GM12873 (cell line): ENCODE results near the gene GRIK3.

ENCODE experiments used
- TF ChIP-seq, protein P1 (sequence below): IDR thresholded peaks from 2 replicates; pipeline ENCODE4 v1.5.1; 2012; ENCODE audit warnings: low read depth, mild to moderate bottlenecking, moderate library complexity, low read length, control low read depth; ENCODE audit not compliant: insufficient read depth; ENCODE audit errors: missing control alignments

The GRIK3 gene

GRCh38 chr1:36846357-36846756 lies 188.0 kb downstream of the GRIK3 start:
- TF ChIP-seq, protein P1, sequence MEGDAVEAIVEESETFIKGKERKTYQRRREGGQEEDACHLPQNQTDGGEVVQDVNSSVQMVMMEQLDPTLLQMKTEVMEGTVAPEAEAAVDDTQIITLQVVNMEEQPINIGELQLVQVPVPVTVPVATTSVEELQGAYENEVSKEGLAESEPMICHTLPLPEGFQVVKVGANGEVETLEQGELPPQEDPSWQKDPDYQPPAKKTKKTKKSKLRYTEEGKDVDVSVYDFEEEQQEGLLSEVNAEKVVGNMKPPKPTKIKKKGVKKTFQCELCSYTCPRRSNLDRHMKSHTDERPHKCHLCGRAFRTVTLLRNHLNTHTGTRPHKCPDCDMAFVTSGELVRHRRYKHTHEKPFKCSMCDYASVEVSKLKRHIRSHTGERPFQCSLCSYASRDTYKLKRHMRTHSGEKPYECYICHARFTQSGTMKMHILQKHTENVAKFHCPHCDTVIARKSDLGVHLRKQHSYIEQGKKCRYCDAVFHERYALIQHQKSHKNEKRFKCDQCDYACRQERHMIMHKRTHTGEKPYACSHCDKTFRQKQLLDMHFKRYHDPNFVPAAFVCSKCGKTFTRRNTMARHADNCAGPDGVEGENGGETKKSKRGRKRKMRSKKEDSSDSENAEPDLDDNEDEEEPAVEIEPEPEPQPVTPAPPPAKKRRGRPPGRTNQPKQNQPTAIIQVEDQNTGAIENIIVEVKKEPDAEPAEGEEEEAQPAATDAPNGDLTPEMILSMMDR = no peak

- TF ChIP-seq, protein P1 = no peak
Measured at GRCh38 chr1:36845802-36846201, 188.5 kb downstream of the GRIK3 start.

DNA sequence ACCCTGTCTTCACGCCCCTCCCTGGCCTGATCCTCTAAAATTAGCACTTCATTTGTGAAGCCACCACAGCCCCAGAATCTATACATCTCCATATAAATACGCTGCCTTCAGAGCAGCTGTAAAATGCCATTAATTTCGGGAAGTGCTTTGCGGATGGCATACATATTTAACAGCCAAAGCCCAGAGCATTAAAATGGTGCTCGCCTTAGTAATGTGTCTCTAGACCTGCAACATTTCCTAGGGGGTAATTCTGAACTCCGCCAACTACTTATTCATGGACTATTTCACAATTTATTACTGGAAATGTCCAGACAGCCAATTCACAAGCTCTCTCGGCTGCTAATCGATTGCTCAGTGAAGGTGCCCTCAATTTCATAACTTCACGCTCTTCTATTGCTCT lies 189.4 kb downstream of the GRIK3 start:
- TF ChIP-seq, protein P1 = no peak

GRCh38 chr1:36843906-36844610 lies 190.3 kb downstream of the GRIK3 start:
- TF ChIP-seq, protein P1 = no peak

DNA sequence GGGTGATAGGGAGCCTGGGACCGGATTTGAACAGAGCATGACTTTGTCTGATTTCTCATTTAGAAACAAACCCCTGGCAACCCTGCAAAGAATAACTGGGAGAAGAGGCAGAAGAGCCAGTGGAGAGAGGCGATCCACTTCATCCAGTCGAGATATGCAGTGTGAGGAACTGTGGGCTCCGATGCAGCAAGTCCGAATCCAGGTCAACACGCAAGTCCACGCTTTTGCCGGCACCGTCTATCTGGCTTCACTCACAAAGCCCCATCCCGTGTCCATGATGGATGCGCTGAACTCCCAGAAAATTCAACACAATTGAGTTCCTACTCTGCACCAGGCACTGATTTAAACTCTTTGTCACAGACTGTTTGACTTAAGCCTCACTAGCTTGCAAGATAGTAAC lies 191.3 kb downstream of the GRIK3 start:
- TF ChIP-seq, protein P1 = no peak

DNA sequence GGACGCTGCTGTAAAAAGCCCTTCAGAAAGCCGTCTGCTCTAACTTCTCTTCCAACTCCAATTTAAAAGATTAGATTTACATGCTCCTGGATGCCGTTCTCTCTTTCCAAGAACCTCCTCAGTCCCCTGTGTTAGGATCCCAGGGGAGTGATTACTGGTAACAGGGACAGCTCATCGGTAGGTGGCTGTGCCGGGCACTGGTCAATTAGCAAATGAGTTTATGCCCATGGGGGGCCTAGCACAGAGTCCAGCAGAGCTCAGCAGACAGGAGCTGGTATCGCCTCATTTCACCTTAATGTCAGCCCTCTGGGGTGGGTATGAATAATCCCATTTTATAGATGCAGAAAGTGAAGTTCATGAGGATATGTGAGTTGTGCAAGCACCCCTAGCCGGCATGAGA lies 191.9 kb downstream of the GRIK3 start:
- TF ChIP-seq, protein P1 = no peak

DNA sequence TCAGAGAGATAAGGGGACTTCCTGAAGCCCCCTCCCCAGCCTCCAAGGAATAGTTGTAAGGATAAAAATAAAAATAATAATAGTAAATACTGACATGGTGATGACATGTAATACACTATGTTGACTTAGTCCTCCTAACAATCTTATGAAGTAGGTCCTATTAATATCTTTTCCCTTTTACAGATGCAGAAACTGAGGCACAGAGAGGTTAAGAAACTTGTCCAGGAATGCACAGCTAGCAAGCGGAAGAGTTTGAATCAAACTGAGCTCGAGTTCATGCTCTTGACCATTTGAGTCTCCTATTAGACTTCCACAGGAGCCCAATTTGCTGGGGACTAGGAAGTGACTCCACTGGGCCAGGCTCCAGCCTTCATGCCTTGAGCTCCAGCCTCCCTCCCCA lies 194.8 kb downstream of the GRIK3 start:
- TF ChIP-seq, protein P1 = no peak
